NCI-H446 (cell line): Measurements from ENCODE around the gene FPR2.
"Not testable (repeated sequence)": the region's sequence is repeated elsewhere in the genome, so short reads cannot be mapped to it uniquely, and the experiment has no call there.

ENCODE experiments used
- DNase-seq, 2 experiments: peaks; one replicate each; lab custom pipeline; 2025; lab: John Stamatoyannopoulos, UW

Gene FPR2

DNA sequence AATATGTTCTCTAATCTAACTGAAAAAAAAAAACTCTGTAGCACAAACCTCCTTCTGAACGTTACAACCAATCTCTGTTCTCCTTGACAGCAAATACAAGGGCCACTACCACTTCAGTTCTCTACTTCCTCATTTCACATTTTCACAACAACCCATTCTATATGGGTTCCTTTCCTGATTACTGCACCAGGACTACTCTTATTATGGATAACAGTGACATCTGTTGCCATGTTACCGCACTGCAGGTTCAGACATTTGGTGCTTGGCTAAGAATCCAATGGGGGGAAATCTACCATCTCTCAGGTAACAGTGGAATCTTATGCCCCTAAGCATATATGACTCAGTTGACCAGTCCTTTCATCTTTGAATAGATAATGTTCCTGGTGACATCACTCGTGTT, 22.4 kb downstream of the FPR2 start:
- DNase-seq = no peak

DNA sequence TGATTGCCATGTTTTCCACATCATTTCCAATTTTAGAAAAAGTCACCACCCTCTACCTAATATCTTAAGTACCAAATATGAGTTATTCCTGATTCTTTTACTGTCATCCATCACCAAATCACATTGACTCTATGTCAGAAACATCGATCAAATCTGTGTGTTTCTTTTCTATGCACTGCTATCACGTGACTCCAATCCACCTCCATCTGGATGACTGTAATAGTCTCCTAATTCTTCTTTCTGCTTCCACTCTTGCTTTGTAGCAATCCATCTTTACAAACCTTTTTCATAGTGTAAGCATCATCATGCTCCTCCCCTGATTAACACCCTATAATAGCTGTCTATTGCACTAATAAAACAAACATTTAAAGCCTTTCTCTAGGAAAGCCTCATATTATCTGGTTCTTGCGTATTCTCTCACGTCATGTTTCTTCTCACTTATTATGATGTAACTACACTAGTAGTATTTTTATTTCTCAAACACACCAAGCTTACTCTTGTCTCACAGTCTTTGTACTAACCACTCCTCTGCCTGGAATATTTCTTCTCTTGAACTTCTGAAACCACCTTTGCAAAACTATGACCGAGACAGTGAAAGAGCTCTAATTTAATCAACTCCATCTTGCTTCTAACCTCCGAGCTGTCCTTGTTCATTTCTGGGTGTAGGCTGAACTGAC, 23.3 kb downstream of the FPR2 start:
- no peak for DNase-seq

DNA sequence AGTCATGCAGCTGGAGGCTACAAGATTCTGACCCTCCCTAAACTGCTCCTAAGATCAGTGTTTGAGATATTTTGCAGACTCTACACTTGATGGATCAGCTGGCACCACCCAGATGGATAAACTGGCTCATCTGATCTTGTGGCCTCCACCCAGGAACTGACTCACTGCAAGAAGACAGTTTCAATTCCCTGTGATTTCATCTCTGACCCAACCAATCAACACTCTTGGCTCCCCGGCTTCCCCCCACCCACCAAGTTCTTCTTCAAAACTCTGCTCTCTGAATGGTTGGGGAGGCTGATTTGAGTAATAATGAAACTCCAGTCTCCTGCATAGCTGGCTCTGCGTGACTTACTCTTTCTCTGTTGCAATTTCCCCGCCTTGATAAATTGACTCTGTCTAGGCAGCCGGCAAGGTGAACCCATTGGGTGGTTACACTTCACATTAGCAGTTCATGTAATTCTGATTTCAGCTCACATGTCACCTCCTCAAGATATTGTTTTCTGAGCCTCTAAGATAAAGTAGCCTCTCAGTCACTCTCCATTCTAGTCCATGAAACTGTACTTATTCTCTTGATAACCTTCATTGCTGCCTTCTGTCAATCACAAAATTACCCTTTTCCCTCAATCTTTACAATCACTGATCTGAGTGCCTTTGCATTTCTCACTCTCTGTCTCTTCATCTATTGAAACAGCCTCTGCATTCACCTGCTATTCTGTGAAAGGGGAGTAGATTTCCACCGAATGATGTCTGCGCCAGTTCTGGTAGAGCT, 24.1 kb downstream of the FPR2 start:
- no peak for DNase-seq

DNA sequence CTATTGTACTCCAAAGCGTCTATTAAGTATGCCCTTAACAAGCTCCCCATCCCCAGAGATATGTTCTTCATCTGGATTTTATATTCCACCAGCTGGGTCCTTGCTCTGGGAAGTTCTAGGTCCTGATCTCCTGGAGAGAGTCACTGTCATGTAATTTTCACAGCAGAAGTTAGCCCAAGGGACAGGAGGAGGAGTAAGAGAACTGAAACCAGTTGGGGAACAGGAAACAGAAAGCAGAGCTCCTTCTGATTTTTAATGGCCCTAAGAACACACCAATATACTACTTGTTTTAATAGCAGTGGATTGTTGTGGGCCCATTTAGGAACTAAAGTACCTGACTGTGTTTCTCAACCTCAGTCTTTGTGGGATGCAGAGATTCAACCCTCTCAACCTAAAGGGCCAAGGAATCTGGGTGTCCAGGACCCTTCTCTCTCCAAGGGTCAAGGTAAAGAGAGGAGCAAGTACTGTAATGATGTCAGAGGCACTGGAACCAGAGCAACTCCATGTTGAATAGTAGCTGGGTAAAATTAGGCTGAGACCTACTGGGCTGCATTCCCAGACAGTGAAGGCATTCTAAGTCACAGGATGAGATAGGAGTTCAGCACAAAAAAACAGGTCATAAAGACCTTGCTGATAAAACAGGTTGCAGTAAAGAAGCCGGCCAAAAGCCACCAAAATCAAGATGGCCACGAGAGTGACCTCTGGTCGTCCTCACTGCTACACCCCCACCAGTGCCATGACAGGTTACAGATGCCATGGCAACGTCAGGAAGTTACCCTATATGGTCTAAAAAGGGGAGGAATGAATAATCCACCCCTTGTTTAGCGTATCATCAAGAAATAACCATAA, 25.9 kb downstream of the FPR2 start:
- no peak for DNase-seq

DNA sequence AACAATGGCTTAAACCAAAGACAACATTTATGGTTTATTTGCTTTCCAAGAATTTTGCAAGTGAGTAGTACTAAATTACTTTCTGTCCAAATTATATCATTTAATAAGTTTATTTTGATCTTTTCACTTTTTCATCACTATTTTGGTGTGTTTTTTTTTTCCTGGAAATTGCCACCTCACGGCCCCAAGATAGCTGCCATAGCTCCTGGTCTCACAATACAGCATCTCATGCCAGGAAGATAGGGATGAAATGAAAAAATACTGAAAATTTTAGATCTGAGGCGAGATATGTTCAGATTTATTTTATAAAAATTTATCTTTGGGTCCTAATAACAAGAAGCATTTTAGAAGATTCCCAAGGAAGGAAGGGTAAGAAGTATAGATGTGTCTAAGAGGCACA, 27.0 kb downstream of the FPR2 start:
- DNase-seq = no peak

DNA sequence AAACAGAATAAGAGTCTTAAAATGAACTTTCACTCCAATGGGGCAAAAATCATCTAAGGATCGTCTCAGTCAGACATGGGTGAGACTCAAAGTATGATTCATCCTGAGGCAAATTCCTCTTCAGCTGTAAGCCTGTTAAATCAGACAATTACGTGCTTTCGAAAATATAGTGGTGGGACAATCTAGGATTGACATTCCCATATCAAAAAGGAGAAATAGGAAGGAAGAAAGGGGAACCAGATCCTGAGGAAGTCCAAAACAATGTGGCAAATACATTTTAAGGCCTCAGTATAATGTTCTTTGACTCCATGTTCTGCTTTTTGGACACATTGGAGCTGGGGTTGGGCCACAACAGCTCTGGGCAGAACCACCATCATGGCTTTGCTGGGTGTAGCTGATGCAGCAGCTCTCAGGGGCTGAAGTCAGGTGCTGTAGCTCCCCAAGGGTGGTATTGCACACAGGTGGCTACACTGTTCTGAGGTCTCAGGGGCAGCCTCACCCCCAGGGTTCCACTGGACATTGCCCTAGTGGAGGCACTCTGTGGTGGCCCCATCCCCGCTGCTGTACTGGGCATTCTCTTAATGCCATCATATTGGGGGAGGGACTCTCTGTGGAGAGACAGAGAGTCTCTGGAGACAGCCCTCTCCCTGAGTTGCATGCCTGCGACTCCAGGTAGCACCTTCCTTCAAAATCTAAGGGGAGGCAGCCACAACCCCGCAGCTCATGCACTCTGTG, 28.2 kb downstream of the FPR2 start:
- no peak for DNase-seq

DNA sequence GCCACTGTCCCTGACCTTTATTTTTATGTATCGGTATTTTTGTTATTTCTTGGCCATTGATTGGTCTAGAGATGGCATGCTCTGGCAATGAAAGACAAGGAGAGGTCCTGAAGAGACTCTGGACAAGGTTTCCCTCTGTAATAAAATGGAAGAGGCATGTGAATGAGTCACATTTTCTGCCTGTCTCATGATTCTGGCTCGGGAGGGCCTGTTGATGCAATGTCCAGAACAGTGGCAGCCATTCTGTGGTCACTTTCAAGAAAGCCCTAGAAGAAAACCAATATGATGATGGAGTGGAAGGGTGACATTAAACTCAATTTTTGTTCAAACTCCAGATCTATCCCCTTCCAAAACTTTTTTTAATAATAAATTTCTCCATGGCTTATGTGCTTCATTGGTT, 32.0 kb downstream of the FPR2 start:
- DNase-seq = no peak

DNA sequence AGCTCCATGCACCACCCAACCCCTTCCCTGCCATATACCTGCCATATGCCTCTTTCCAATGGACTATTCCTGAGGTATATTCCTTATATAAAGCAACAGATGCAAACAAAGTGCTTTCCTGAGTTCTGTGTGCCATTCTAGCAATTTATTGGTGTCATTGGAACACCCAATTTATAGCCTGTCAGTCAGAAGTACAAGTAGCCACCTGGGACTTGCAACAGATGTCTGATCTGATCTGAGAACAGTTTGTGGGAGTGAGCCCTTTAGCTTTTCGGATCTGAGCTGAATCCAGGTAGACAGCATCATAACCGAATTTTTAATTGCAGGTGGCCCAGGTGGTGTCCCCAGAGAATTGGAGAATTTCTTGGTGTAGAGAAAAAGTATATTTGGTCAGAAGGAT, 33.0 kb downstream of the FPR2 start:
- no peak for DNase-seq

DNA sequence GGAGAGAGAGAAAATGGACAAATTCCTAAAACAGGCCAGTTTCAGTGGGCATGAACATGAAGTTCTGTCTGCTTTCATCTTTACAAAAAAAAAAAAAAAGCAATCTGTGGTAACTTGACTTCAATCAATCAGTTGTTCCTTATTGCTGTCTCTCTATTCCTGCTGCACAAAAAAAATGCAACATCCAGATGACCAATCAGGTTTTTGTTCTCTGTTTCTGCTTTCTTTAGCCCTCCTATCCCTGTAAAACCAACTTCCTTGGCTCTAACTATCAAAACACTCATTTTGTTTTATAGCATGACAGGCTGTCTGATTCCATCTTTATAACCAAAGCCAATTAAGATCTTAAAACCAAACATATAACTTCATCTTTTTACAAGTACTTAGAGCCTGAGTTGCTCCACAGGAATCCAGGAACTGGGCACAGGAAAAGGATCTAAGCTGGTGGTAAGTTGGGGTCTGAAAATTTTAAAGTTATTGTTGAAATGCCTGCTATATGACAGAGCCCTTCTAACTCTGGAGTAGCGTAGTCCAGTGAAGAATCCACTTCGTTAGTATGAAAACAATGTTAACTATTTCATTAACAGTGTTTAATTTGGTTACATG, 34.0 kb downstream of the FPR2 start, which contains the start of gene FPR3:
FPR3 (plus strand) TSS at position 273 of the 606 bp plus-strand sequence. CDS start 28,592 bp downstream, outside the sequence.
- no peak for DNase-seq

DNA sequence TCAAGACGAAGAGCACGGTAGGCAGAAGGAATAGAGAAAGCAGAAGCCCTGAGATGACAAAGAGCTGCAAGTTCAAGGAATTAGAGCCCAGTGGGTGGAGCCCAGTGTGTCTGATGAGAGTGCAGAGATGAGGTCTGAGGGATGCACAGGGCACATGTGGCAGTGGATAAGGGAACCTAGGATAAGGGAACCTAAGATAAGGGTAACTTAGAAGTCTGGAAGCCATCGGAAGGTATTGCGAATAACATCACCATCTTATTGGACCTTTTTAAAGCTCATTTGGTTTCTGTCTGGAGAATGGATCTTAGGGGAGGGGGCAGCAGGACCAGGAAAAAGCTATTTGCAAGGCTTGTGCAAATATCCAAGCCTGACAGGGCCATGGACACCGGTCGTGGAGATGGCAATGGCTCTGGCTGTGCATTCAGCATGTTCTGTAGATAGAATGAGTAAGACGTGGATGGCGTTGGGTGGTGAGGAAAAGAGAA, 35.3 kb downstream of the FPR2 start:
- DNase-seq = no peak

DNA sequence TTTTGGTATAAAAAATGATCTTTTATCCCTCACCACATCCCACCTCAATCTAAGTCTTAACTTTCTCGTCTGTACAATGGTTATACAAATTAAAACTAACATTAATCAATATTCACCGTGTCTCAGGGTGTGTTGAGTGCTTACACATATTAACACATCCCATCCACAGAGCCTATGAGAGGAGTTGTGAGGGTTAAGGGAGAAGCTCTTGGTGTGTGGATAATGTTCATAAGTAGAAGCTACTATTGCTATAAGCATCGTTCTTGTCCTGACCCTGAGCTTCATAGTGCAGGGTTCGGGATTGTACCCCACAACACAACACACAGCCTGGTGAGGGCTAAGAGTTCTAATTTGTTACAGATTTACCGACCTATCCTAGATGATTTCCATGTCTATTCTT, 36.5 kb downstream of the FPR2 start:
- no peak for DNase-seq

DNA sequence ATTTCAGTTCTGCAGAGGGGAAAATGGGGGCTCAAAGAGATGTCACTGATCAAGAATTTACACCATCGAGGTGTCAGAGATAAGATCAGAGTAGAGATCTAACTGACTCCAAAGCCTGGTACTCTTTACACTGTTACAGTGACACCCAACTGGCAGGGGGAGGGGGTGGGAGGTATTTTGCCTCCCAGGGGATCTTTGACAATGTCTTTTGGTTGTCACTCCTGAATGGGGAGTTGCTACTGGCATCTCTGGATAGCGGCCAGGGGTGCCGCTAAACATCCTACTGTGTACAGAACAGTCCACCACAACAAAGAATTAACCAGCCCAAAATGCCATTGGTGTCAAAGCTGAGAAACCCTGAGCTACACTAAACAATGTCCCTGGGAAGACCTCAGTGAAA, 37.1 kb downstream of the FPR2 start:
- DNase-seq = no peak

DNA sequence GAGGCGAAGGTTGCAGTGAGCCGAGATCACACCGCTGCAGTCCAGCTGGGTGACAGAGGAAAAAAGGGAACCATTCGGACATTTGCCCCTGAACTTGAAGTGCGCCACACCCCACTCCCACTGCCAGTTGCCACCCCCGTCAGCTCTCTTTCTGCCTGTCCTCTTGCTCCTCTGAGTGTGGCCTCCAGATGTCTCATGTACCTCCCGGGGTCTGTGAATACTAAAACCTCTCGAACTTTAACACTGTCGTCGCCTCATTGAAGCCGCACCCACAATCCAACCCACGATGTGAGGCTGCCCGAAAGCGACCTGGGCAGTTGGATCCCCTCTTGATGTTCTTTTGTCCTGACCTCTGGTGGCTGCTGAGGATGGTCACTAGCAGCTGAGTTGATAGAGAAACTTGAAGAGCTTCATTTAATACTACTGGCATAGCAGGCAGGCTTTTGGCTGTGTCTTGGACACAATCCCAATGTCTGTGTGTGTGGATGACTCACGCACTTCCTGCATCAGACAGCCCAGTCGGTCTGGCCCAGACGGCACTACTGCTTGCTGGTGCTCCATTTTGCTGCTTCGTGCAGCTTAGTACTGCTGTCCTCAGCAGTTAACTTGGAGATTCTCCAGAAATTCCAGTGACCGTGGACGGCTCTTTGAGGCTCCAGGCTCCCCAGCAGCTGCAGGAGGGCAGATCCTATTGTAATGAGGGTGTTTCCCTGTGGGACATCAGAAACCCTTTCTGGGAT, 38.2 kb downstream of the FPR2 start:
- DNase-seq = peak in 1 of 2 experiments; percentile 65

DNA sequence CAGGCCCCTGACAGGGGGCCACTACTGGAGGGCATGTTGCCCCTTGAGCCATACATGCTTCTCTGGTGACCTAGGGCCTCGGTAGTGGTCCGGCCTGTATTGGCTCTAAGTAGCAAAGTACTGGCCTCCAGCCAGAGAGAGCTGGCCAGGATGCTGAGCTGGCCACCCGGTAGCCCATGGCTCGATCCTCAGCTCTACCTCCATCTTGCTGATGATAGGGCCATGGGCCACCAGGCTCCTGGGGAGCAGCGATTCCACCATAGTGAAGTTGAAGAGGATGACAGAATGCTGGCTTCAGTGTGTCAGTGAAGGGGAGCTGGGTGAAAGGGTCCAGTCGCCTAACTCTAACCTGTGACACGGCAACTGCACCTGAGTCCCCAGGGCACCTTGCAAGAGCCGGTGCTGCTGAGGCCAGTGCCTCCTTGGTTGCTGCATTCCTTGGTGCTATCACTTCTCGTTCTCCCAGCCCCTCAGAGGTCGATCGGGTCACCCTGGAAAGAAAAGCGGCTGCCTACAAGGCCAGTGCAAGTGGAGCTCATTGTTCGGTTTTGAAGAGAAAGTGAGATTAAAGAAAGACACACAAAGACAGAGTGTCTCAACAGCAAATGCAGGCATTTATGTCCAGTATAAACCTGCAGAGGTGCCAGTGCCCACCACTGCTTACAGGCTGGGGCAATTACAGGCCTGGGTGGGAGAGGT, 38.9 kb downstream of the FPR2 start:
- DNase-seq = no peak

DNA sequence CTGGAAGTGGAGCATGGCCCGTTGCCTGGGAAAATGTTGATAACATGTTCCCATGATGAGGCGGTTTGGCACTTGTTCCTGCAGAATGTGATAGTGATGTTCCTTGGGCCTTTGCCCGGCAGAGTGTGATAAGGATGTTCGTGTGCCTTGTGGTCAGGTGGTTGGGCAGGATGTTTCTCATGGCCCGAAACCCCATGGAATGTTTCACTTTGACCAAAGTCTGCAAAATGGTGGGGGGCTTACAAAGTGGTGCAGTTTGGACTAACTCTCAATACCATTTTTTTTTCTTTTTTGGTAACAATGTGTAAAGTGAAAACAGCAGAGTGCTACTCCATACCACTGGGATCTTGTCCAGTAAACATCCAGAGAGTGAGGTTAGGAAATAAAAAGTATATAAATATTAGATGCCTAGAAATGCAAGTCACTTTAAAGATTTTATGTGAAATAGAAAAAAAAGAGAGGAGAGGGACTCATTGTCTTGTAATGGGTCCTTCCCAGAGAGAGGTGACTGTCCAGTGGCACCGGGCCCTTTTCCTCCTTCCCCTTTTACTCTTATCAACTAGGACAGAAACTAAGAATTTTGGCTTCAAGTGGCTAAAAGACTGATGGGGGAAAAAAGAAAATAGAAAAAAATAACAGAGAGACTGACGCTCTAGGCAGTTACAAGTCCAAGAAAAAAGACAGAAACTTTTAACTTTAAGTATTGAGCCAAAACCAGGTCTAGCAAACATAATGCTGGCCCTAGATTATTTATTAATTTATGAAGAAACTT, 39.7 kb downstream of the FPR2 start:
- DNase-seq = no peak

DNA sequence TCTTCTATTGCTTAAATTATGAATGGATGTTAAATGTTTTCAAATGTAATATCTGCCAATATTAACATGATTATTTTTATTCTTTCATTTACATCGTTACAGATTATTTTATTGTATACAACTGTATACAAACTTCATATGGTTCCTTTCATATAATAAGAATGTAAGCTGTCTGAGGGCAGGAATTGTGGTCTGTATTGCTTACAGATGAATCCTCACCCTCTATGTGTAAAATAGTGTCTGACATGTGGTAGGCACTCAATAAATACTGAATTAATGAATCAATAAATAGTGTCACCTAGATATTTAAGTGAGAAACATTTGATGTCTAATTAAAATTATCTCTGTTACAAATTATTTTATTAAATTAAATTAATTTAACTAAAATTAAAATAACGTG, 41.8 kb downstream of the FPR2 start:
- DNase-seq = no peak

DNA sequence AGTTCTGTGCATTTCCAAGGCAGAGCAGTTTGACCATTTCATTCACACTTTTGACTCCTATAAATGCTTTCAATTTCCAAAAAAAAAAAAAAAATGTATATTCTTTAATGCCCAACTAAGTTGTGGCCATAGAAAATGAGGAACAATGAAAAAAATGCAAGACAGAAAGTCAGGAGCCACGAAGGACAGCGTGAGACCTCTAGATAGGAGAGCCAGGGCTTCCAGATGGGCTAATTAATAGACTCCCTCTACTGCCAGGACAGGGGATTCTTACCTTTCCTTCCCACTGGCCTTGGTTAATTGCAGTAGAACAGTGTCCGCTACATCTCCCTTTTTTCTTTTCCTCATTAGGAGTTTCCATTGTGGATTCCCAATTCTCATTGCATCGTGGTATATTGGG, 42.5 kb downstream of the FPR2 start:
- no peak for DNase-seq

DNA sequence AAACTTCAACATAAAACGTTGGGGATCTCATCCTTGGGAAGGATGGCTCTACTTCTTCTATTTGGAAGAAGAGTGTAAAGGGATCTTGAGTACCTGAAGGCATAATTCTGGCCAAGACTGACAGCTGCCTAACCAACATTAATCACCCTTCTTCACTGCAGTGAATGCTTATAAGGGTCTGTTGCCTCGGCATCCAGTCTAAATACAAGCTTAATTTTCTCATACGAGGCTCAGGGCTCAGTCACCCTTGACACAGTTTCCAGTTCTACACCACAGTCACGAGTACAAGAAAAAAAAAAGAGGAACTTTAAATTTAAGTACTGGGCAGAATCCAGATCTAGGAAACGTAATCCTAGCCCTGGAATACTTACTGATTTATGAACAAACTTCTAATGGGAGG, 43.0 kb downstream of the FPR2 start:
- DNase-seq = no peak

DNA sequence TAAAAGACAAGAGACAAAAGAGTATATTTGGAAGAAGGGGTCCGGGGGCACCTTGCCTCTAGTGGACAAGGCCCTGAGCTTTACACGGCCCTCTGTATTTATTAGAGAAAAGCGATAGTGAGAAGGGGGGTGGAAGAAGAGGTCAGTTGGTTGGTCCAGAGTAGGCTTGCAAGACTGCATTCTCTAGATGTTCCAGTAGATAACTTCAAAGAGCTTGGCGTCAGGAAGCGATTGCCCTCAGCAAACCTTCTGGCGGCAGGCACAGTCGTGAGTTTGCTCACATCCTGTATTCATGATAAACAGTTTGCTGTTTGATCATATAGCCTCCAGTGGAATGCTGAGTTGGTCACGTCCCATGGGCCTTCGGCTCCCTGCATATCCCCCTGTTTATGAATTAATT, 43.8 kb downstream of the FPR2 start:
- not testable (repeated sequence) for DNase-seq
